NCI-H345 treated with DMSO at 0.1 percent for 48 hours (cell line): ENCODE results near the gene BIK.
"Not testable (repeated sequence)": the region's sequence is repeated elsewhere in the genome, so short reads cannot be mapped to it uniquely, and the experiment has no call there.

Experiments used
- DNase-seq: peaks from one replicate; lab custom pipeline; 2025; ENCODE audit not compliant: unreplicated experiment; lab: John Stamatoyannopoulos, UW

BIK gene

DNA sequence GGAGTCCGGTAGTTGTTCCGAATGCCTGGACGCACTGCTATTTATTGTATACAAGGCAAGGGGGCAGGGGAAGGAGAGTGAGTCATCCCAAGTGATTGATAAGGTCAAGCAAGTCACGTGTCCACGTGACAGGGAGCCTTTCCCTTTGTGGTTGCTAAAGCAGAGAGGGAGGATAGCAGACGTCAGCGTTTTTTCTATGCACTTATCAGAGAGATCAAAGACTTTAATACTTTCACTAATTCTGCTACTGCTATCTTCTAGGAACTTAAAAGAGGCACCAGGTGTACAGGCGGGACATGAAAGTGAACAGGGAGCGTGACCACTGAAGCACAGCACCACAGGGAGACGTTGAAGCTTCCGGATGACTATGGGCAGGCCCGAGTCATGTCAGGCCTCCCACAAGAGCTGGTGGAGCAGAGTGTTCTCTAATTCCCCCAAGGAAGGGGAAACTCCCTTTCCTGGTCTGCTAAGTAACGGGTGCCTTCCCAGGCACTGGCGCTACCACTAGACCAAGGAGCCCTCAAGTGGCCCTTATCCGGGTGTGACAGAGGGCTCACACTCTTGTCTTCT lies 6.4 kb upstream of the BIK start:
- not testable (repeated sequence) for DNase-seq

GRCh38 chr22:43104950-43105349 lies 5.6 kb upstream of the BIK start:
- not testable (repeated sequence) for DNase-seq

GRCh38 chr22:43106302-43106701 lies 4.2 kb upstream of the BIK start:
- DNase-seq: no peak

DNA sequence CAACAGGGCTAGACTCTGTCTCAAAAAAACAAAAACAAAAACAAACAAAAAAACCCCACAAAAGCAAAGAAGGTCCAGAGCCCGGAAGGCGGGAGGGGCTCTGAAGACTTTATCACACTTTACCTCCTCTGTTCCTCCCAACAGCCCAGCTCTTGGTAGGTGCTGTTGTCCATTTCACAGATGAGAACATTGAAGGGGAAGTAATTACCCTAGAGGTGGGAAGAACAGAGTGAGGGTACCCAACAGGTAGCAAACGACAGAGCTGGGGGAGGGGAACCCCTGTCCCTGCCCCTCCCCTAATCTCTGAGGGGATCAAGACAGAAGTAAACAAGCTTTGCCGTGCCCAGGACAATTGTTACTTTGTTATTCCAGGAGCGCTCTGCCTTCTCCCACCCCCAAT lies 1.0 kb upstream of the BIK start:
- no peak for DNase-seq

DNA sequence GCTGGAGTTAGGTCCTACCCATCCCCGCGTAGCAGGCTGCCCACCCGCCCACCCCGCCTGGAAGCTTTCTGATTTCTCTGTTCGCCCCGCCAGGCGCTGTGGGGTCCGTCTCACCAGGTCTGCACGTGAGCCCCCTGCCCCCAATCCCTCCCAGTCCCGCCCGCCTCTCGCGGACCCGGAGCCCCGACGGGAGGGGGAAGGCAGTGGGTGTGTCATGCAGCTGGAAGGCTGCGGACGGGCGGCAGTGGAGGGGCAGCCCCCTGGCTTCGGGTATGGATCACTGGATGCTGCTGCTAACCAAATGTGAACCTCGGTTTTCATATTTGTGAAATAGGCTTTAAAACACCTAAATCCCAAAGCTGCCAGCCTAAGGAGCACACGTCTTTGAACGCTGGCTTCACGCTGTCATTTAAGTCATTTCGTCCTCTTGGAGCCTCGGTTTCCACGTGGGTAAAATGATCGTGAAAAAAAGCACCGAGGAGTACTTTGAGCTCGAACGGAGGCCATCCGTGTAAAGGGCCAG lies 568 bp upstream of the BIK start:
- no peak for DNase-seq

GRCh38 chr22:43110927-43111623 lies 525 bp downstream of the BIK start:
- DNase-seq: no peak

GRCh38 chr22:43113526-43114251 lies 3.1 kb downstream of the BIK start:
- DNase-seq: no peak

DNA sequence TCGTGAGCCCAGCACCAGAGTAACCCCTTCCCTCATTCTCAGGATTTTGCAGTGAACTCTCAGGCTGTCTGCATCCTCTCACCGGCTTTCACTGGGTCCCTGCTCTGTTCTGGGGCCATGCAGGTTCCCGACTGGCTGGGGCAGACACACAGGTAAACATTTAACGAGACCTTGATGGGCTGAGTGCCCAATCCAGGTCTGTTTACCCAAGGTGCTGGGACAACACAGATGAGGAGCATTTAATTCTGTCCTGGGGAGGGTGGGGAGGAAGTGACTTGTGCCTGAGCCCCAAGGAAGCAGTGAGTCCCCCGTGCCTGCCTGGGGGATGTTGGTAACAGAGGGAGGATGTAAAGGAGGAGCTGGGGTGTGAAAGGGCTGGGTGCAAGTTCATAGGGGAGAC lies 4.4 kb downstream of the BIK start:
- DNase-seq: no peak

- no peak for DNase-seq
Measured at GRCh38 chr22:43116932-43117331, 6.4 kb downstream of the BIK start.

DNA sequence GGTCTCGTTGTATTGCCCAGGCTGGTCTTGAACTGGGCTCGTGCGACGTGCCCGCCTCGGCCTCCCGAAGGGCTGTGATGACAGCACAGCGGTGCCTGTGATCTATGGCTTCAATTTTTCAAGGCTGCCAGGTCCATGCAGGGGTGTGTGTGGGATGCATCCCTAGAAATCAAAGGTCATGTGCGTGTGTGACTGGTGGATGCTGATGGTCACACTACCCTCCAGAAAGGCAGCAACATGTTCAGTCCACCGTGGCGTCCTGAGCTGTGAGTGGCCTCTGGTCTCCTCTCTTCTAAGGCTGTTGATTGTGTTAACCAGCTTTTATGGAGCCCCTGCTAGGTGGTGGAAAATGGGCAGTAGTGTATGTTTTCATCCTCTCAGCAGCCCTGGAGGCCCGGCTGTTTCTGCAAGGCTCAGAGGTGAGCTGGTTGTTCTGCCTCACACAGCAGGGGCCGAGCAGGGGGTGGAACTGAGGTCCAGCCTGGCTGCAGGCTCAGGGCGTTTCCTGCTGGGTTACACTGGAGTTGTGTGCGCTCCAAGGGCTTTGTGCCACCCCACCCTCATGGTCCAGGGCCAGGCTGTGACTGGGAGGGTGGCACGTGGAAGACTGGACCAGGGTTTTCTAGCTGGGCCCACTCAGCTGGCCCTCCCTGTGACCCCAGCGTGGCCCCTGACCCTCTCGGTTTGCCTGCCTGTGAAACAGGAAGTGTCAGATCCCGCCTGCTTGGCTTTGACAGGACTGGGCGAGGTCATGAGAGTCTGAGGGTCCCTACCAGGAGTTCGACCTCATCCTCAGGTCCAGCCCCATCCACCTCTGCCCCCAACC lies 7.7 kb downstream of the BIK start:
- DNase-seq: no peak

DNA sequence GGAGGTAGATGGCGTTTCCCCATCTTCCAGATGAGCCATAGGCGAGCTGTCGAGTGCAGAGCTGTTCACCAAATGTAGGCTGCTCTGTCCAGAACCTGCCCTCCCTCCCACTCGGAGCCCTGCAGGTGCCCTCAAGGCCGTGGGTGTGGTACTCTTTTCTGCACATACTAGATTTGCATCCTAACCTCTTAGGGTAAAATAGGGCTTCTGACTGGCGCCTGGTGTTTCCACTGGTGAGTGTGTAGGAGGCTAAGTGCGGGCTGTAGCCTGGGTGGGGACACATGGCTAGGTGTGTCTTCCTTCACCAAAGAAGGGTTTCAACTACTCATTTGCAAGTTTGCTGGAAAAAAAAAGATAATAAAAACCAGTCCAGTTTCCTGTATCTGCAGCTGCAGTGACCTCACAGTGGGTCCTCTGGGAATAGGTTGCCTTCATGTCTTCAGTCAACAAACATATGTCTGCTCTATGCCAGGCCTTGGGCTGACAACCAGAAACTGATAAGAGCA lies 8.5 kb downstream of the BIK start:
- peak; percentile 10 for DNase-seq

- DNase-seq: no peak
Measured at GRCh38 chr22:43126501-43127165, 16.1 kb downstream of the BIK start.

DNA sequence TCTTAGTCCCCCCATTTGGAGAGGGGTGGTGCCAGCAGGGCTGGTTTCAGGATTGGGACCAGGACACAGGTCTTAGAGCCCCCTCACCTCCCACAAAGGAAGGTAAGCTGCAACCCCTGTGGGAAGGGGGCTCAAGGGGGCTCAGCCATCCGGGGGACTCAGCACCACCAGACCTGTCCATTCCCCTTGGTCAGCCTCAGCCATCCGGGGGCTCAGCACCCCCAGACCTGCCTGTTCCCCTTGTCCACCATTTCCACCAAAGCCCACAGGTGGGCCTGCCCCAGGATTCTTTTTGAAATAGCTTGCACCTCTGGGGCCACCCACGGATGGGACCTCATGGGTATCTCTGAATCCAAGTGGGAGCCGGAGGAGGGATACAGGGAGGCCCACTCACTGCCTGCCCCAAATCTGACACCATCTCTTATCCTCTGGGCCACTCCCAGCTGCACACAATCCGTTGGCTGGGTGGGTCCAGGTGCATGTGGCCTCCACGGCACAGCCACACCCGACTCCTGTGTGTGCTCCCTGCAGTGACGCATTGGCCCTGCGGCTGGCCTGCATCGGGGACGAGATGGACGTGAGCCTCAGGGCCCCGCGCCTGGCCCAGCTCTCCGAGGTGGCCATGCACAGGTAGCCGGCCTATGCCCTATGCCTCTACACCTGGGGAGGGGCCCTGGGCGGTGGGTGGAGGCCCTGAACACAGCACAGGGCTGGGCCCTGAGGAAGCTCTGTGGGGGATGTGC lies 16.8 kb downstream of the BIK start:
- no peak for DNase-seq

GRCh38 chr22:43128116-43128515 lies 17.6 kb downstream of the BIK start:
- DNase-seq: no peak

DNA sequence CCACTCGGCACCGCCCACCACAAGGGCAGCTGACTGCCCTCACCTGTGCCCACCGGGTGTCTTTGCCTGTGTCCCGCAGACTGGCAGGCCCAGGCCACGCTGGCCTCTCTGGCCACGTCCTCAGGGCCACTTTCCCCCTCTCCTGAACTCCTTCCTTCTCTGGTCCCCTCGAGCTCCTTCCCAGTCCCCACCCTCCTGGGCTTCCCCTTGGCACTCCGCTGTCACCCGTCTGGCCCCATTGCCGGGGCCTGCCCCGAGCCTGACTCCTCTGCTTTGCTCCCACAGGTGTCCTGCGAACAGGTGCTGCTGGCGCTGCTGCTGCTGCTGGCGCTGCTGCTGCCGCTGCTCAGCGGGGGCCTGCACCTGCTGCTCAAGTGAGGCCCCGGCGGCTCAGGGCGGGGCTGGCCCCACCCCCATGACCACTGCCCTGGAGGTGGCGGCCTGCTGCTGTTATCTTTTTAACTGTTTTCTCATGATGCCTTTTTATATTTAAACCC lies 18.4 kb downstream of the BIK start:
- peak; percentile 88 for DNase-seq

- DNase-seq: peak; percentile 88
Measured at GRCh38 chr22:43129426-43130425, 19.2 kb downstream of the BIK start.

DNA sequence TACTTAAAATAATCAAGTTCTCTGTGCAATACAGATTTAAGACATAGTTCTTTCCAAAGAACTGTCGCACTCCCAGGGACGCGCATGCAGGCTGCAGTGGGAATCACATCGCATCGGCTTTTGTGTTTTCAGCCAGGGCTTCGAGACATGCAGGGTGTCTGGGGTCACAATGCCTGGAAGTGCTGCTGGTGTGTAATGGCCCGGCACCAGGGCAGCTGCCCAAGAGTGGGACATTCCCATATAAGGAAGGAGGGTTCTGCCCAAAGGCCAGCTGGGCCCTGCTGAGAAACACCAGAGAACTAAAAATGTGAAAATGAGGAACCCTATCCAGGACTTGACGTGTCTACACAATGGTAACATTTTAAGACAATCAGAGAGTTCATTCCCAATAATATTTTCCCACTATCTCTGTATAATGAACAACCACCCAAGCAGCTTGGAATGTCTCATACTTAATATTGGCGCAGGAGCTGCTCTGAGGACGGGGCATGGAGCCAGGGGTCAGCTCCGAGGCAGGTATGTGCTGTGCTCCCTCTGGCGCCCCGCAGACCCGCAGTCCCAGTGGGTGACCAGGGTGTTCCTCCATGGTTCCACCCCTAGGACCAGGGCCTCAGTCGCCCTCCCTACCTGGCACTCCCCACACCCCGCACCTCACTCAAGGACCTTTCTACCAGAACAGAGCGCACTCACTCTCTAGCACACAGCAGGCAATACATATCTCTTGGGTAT lies 21.4 kb downstream of the BIK start:
- no peak for DNase-seq

DNA sequence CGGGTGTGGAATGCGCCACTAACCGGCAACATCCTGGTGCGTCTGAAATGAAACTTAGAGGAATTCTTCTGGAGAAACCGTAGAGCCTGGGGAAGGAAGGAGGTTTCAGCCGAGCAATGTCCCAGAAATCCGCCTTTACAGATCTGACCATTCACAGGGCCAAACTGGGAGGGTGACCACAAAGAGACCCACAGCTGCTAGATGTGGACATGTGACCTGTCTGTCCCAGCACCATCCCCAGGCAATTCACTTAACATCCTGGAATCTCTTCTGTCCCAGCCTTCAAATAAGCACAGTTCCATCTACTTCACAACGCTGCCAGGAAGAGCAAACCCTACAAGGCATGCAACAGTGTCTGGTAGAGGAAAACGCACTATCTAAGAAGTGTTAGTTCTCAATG lies 22.9 kb downstream of the BIK start:
- no peak for DNase-seq
